ENCODE results near the gene JAKMIP1.

The JAKMIP1 gene

DNA sequence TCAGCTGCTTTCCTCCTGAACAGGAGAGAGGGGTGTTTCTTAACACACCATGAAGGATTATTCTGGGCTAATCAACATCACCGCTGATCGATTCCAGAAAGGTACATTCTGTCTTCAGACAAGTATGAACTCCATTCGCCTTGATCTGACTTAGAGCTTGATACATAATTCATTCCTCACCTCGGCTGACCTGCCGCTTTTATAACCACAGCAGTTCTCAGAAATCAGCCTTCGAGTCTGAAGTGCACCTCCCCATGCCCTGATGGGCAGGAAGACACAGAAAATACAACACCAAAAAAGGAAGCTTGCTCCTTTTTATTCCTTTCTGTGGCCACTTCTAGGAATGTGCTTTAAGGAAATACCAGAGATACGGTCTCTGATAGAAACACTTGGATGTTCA is 85.7 kb downstream of the JAKMIP1 start:
- no peak for DNase-seq

- no peak for DNase-seq
Measured at GRCh38 chr4:6114181-6114580, 86.2 kb downstream of the JAKMIP1 start.

GRCh38 chr4:6113641-6114040 is 86.7 kb downstream of the JAKMIP1 start:
- no peak for DNase-seq

DNA sequence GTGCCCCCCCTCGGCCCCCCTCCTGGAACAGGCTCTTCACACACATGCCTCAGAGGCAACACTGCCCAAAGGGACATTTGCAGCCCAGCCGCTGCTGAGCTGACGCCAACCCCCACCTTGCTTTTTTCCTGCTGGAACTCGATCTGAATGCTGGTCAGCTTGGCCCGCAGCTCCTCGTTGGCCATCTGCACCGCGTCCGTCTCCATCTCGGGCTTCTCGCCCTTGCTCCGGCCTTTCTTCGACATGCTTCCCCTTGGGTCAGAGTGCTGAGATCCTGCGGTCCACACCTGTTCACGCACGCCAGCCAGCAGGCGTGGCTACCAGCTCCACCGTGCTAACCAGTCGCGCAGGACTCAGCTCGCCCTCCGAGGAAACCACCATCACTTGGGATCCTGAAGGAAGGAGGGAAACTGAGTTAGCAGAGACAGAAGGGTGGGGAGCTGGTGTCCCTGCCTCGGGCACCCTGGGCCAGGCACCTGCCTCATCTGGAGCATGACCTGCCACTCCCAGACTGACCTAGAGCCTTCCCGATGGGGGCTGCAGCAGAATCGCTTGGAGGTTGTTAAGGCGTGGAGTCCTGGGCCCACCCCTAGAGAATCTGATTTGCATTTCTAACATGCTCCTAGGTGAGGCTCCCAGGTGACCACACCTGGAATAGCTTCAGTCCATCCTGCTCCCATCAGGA is 87.6 kb downstream of the JAKMIP1 start:
- no peak for DNase-seq

GRCh38 chr4:6111354-6111960 is 88.9 kb downstream of the JAKMIP1 start:
- no peak for DNase-seq

- DNase-seq: no peak
Measured at GRCh38 chr4:6110681-6111353, 89.5 kb downstream of the JAKMIP1 start.

- no peak for DNase-seq
Measured at GRCh38 chr4:6109842-6110560, 90.3 kb downstream of the JAKMIP1 start.

- no peak for DNase-seq
Measured at GRCh38 chr4:6107886-6108285, 92.5 kb downstream of the JAKMIP1 start.

DNA sequence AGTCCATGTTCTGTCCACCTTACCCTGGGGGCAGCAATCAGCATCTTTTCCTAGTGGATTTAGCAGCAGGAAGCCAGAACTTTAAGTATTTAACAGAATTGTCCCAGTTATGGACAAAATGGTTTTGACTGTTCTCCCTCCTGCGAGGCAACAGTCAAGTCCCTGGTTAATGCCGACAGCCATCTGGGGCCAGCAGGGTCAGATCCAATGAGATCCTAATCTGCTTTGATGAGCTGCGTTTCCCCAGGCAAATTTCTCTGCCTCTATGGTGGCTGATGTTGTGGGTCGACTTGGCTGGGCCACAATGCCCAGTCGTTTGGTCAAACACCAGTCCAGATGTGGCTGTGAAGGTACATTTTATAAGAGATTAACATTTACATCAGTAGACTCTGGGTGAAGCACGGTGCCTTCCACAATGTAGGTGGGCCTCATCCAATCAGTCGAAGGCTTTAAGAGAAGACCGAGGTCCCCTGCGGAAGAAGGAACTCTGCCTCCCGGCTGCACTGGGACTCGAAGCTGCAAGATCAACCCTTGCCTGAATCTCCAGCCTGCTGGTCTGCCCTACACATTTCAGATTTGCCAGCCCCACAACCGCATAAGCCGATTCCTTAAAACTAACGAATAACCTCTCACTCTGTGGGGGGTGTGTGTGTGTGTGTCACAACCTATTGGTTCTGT is 93.1 kb downstream of the JAKMIP1 start:
- DNase-seq: no peak

- DNase-seq: no peak
Measured at GRCh38 chr4:6106156-6106555, 94.2 kb downstream of the JAKMIP1 start.

DNA sequence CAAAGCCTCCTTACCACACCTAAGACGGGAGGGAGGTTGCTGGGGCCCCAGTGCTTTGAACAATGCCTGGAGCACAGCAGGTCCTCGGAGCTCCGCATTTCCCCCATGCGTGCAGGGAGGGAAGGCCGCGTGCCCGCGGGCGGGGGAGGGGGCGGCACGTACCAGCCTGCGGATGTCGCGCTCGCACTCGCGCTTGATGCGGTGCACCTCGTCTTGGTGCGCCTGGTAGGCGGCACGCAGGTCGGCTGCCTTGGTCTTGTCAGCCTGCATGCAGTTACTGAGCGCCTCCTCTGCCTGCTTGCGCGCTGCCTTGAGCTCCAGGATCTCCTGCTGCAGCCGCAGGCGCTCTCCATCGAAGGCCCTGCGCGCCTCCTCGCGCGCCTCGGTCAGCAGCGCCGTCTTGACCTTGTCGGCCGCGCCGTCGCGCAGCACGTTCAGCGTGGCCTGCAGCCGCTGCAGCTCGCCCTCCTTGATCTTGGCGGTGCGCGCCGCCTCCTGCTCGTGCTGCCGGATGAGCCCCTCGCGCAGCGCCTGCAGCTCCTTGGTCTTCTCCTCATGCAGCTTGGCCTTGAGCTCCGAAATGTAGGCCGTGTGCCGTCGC is 94.9 kb downstream of the JAKMIP1 start:
- DNase-seq: no peak

GRCh38 chr4:6104541-6105130 is 95.7 kb downstream of the JAKMIP1 start:
- DNase-seq: no peak

- no peak for DNase-seq
Measured at GRCh38 chr4:6097581-6097980, 102.8 kb downstream of the JAKMIP1 start.

DNA sequence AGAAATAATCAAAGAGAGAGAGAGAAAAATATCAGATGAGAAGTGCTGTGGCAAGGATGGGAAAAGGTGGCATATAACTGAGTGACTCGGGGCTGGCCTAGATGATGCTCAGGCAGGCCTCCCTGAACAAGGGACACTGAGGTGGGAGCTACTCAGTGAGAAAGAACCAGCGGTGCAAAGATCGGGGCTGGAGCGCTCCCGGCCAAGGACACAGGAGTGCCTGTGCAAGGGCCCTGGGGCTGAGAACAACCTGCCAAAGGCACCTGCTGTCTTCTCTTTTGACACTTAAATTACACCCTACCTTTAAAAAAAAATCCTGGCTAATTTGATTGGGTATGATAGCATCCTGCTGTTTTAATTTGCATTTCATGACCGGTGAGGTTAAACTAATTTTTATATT is 104.5 kb downstream of the JAKMIP1 start:
- DNase-seq: no peak

DNA sequence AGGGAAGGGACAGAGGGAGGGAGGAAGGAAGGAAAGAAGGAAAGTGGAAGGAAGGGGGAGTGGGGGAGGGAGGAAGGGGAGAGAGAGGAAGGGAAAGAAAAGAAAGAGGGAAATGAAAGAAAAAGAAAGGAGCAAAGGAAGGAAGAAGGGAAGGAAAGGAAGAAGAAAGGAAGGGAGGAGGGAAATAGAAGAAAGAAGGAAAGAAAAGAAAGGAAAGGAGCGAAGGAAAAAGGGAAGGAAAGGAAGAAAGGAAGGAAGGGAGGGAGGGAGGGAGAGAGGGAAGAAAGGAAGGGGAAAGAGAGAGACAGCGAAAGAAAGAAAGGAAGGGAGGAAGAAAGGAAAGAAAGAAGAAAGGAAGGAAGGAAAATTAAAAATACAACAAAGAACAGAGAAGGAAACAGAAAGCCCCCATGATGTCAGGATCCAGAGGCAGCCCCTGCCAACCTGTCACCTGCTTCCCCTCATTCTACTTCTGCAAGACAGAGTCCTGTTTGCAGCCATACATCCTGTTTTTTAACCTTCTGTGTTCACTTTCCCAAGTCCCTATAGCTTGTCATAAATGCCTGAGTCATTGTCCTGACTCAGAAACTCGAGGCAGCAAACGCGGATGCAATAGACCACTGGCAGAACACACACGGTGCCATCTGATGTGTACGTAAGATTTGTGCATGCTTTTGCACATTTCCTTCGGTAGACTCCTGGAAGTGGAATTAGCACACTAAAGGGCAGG is 105.2 kb downstream of the JAKMIP1 start:
- no peak for DNase-seq

DNA sequence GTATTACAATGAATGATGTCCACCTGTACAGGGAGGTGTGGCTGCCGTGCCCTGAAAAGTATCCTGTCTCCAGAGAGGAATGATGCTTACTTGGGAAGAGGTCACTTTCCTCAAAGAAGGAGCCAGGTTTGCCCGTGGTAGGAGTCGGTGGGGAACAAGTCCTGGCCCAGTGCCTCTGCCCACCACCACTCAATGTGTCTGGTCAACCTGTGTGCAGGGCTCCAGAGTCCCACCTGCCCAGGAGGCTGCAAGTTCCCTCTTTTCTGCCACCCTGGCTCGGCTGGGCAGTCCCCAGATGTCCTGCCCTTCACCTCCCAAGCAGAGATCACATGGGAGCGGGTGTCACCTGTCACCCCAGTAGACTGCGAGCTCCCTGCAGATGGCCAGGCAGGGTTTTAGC is 106.7 kb downstream of the JAKMIP1 start:
- no peak for DNase-seq

DNA sequence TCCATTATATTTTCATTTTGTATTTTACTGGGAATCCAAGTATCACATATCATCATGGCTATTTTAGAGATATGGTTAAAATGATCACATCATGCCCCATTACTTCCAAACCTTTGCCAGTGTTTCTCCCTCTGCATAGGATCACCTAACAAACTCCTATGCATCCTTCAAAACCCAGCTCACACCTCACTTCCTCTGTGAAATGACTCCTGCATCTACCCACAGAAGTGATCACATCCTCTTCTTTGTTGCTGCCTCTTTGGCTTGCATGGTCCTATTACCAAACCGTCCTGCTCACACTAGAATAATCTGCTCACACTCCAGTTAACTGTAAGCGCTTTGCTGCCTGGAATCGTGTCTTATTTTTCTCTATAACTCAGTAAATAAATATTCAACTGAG is 107.4 kb downstream of the JAKMIP1 start:
- DNase-seq: no peak

GRCh38 chr4:6092131-6092530 is 108.2 kb downstream of the JAKMIP1 start:
- no peak for DNase-seq

DNA sequence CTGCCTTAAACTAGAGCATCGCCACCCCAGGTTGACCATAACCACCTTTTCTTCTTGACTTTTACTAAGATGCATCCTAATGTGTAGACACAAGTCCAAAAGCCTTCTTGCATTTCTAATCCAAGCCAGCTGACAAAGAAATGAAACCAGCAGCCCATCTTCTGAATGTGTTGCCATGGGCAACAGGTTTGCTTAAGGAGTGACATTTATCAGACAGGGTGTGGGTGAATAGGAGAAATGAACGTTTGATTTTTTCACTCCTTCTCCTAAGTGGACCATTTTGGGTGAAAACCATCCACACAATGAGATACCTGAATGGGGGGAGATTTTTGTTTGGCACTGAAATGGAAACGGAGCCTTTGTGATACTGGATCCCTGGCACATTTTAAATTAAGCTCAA is 109.4 kb downstream of the JAKMIP1 start:
- no peak for DNase-seq

DNA sequence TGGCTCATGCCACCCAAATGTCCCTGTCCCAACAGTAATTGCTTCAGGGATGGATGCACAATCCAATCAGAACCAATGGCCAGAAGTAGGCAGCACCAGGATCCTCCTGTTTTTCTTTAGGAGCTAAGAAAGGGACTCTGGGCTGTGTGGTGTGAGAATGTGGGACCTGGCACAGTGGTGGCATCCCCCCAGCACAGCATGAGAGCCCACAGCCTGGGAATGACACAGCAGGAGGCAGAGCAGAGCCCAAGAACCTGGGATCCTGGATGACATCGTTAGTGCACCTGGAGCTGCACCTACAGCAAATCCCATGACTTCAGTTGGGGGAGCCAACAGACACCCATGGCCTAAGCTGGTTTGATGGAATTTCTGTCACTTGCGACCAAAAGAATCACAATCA is 111.4 kb downstream of the JAKMIP1 start:
- no peak for DNase-seq

- DNase-seq: no peak
Measured at GRCh38 chr4:6087669-6088341, 112.5 kb downstream of the JAKMIP1 start.
